GM13977 (cell line): Measurements from ENCODE around the gene ABHD16A.

Source experiments
- DNase-seq: peaks from one replicate; pipeline ENCODE4 v3.0.0; 2012; ENCODE audit warnings: low spot score
- CTCF ChIP-seq: IDR thresholded peaks from 2 replicates; pipeline ENCODE4 v1.5.1; 2012; ENCODE audit warnings: mild to moderate bottlenecking, control low read depth; ENCODE audit not compliant: insufficient read depth; ENCODE audit errors: extremely low read depth, missing control alignments
- in situ Hi-C: fragments of 300-500 bp; cut with MboI; formaldehyde crosslinking; loops from one replicate; pipeline ENCODE4 v1.12.0; 2022; ENCODE audit warnings: low sequenced_read_pairs, low pct_unique_long_range_greater_than_20kb, mixed read lengths, inconsistent platforms; ENCODE audit not compliant: unreplicated experiment

ABHD16A gene

GRCh38 chr6:31741815-31742214, 38.7 kb upstream of the ABHD16A start:
- no peak for TF ChIP-seq CTCF
- DNase-seq: no peak
- in situ Hi-C loops: no loop called here

DNA sequence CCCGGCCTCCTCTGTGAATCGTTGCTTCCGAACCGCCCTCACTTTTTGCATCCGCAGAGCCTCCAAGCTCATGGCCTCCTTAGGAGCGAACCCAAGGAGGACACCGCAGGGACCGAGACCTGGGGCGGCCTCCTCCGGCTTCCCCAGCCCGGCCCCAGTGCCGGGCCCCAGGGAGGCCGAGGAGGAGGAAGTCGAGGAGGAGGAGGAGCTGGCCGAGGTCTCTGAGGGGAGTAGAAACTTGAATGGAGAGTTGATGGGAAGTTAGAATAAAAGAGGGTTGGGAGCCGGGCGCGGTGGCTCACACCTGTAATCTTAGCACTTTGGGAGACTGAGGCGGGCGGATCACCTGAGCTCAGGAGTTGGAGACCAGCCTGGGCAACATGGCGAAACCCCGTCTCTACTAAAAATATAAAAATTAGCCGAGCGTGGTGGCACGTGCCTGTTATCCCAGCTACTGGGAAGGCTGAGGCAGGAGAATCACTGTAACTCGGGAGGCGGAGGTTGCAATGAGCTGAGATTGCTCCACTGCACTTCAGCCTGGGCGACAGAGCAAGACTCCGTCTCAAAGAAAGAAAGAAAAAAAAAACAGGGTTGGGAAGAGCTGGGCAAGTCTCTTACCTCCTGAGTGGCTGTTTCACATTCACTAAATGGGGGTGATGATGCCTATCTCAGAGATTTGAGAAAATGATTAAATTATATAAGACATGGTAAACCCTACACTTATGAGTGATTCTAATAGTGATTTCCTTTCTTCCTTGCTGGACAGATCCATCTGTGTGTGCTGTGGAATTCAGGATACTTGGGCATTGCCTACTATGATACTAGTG, 37.5 kb upstream of the ABHD16A start:
- no peak for DNase-seq
- in situ Hi-C loops: no loop called here
- TF ChIP-seq CTCF: no peak

GRCh38 chr6:31739639-31740396, 36.7 kb upstream of the ABHD16A start, which contains the start of gene MSH5:
TSS of gene MSH5 (plus strand) at chr6:31740005. CDS start at chr6:31740467, 462 bp downstream.
- no peak for TF ChIP-seq CTCF
- in situ Hi-C loops: no loop called here
- peak; percentile 98 for DNase-seq

- peak; percentile 82 for DNase-seq
- no peak for TF ChIP-seq CTCF
- in situ Hi-C loops: no loop called here
Measured at GRCh38 chr6:31737991-31738979, 35.2 kb upstream of the ABHD16A start.

- in situ Hi-C loops: no loop called here
- no peak for DNase-seq
- TF ChIP-seq CTCF: no peak
Measured at GRCh38 chr6:31737315-31737990, 34.3 kb upstream of the ABHD16A start.
